Jurkat, Clone E6-1 (cell line): Measurements from ENCODE around the gene PAK3.

Experiments used
- DNase-seq: peaks from one replicate; pipeline ENCODE4 v3.0.0-alpha.2; 2011; ENCODE audit warnings: low read depth, low spot score
- H3K4me3 ChIP-seq: 2 replicates; pipeline ENCODE4 v1.5.1; 2011; ENCODE audit warnings: mild to moderate bottlenecking, low read length, control low read depth, moderate library complexity

PAK3 gene

GRCh38 chrX:111244235-111244750 is 148.3 kb downstream of the PAK3 start:
- no peak overlapping the region for H3K4me3 ChIP-seq
- no peak for DNase-seq

- no peak overlapping the region for H3K4me3 ChIP-seq
- DNase-seq: no peak
Observed at GRCh38 chrX:111254896-111255693, 159.1 kb downstream of the PAK3 start.

DNA sequence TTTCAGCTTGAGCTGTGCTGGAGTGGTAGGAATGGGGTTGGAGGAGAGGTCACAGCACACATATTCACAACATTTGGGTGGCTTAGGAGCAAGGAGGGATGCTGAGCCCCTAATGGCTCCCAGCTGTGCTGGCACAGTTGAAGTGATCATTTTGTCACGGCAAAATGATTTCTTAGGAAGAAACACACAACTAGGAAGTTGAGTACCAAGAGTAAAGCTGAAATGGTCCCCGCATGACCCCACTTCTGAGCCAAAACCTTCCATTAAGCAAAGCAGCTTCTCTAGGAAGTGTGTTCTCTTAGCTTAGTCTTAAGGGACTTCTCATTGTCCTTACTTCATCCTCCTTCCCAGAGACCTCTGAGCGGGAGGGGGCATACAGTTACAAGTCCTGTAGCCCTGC is 161.7 kb downstream of the PAK3 start:
- no peak overlapping the region for H3K4me3 ChIP-seq
- no peak for DNase-seq

- DNase-seq: no peak
- H3K4me3 ChIP-seq: no peak overlapping the region
Observed at GRCh38 chrX:111259559-111259958, 163.6 kb downstream of the PAK3 start.

GRCh38 chrX:111260451-111260850 is 164.5 kb downstream of the PAK3 start:
- H3K4me3 ChIP-seq: no peak overlapping the region
- DNase-seq: no peak

DNA sequence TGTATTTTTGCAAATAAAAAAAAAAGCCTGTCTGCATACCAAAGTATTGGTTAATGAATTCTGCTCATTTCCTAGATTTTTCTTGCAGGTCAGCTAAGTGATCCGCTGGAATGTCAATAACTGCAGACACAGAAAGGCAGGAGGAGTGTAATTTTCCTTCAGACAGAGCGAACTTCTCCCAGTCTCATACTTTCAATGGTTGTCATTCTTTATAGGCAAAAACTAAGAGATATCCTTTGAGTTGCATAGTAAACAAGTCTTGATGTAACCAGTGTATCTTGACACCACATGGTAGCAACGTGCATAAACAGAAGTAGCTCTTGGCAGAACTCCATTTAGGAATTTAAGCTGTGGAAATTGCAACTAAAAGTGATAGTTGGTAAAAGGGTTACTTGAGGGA is 166.1 kb downstream of the PAK3 start:
- no peak overlapping the region for H3K4me3 ChIP-seq
- no peak for DNase-seq

- H3K4me3 ChIP-seq: no peak overlapping the region
- DNase-seq: no peak
Observed at GRCh38 chrX:111264385-111264784, 168.4 kb downstream of the PAK3 start.

DNA sequence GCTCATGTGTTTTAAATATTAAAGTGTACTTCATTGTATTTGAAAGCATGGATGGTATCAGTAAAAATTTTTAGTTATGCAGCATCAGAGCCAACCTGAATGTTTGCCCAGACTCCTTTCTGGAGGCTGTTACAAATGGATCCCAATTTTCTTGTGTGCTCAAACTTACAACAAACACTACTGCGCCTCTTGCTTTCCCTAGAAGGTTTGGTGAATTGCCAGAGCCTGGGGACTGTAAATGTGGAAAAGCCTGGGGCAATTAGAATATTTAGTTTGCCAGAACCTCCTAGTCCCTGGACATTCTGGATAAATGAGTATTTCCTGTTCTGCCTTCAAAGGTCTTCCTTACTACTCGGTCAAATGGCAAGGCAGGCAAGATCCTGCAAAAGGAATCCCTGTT is 169.5 kb downstream of the PAK3 start:
- no peak for DNase-seq
- H3K4me3 ChIP-seq: no peak overlapping the region

- DNase-seq: no peak
- H3K4me3 ChIP-seq: no peak overlapping the region
Observed at GRCh38 chrX:111268506-111268905, 172.5 kb downstream of the PAK3 start.

GRCh38 chrX:111270339-111270738 is 174.3 kb downstream of the PAK3 start, which contains the start of gene CAPN6:
Gene CAPN6 (minus strand): TSS chrX:111270483. CDS start chrX:111263936, 6,547 bp downstream.
- H3K4me3 ChIP-seq: no peak within 1 kb of the TSS
- no peak for DNase-seq
